HG03520 (cell line): ENCODE data around the gene IL17B.

Experiments
- ATAC-seq: cut with Tn5 transposase; IDR thresholded peaks from one replicate; pipeline ENCODE4 v1.9.1; 2021; ENCODE audit warnings: mild to moderate bottlenecking, moderate library complexity; ENCODE audit not compliant: unreplicated experiment

Gene IL17B

DNA sequence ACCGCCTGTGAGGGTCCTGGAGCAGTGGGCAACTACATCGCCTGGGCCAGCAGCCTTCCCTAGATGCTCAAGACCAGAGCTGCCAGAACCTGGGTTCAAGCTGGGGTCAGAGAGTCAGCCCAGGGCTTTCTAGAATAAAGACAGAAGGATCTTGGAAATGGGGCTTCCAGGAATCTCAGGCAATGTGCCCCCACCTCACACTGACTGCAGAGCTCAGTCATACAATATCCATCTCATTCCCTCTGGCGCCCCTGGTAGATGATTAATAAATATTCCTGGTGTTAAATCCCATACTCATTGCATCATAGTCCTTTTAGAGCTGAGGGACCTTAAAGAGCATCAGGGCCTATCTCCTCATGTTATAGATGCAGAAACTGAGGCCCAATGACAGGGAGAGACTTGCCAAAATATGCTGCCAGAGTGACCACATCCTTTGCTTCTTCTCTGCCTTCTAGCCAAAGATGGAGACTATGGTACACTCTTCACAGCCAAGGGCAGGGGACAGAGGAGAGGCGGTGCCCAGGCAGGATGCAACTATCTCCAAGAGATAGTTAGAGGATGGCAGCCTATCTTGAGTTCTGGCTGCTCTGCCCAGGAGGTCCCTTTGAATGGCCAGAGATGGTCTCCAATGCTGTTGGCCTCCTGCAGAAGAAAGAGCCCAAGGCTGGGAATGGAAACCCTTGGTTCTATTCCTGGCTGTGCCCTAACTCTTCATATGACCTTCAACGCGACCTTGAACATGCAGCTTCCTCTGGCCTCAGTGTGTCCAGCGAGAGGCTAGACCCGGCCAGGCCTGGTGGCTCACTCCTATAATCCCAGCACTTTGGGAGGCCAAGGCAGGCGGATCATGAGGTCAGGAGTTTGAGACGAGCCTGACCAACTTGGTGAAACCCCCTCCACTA is 36.2 kb upstream of the IL17B start:
- no peak for ATAC-seq

- no peak for ATAC-seq
Measured at GRCh38 chr5:149414405-149415065, 35.4 kb upstream of the IL17B start.

DNA sequence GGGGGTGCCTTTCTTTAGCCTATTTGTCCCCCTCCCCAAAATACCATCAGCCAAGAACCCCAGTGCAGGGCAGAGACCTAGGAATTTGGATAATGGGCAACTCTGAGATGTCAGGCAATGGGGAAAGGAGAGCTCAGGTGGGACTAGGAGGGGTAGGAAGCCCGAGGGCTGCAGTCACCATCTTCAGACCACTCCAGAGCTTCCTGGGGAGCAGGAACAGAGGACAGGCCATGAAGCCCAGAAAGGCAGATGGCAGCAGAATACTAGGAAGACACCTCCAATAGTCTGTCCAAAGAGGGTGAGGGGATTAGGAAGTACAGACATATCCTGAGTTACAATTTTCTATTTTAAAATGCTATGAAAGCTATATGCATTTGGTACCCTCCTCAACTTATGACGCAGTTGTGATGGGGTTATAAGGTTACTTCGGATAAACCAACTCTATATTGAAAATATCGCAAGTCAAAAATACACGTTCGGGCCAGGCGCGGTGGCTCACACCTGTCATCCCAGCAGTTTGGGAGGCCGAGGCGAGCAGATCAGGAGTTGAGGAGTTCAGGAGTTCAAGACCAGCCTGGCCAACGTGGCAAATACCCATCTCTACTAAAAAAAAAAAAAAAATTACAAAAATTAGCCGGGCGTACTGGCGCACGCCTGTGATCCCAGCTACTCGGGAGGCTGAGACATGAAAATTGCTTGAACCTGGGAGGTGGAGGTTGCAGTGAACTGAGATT is 34.6 kb upstream of the IL17B start:
- ATAC-seq = no peak

DNA sequence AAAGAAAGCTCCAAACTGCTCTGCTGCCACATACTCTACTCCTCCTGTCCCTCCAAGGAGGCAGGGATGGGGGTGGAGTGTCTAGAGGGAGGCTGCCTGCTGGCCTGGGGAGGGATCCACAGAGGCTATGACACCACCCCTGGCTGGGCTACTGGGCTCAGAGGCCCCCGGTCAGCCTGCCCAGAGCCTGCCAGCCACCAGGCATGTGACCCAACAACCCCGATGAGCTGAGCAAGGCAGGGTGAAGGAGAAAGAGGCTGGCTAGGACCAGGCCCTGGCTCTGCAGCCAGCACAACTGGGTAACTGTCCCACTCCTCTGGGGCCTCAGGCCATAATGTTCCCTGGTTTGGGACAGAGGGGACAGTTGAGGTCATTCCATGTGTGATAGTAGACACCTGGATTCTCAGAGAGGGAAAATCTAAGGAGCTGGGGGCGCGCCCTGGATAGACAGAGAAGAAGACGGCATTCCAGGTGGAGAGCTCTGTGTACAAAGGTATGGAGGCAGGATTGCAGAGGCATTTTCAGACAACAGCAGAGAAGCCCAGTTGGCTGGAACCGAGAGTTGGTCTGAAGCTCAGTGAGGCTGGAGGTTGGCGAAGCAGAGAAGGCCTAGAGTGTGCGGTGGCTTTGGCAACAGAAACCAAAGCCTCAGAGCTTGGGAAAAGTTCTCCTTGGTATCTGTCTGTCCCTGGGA is 33.8 kb upstream of the IL17B start:
- no peak for ATAC-seq

GRCh38 chr5:149411738-149412519 is 32.8 kb upstream of the IL17B start:
- no peak for ATAC-seq

GRCh38 chr5:149410721-149411432 is 31.8 kb upstream of the IL17B start:
- no peak for ATAC-seq

DNA sequence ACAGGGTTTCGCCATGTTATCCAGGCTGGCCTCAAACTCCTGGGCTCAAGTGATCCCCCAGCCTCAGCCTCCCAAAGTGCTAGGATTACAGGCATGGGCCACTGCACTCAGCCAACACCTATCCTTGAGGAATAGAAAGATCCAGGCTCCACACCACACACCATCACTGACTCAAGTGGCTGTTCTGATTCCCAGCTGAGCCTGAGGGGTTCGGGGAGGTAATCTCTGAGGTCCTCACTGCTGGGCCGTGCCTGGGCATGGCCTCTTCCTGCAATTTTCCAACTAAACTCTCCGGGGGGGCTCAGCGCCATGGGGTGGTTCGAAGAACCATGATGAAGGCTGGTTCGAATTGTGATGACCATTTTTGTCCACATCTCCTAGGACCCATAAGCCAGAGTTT is 31.0 kb upstream of the IL17B start:
- ATAC-seq = no peak

GRCh38 chr5:149409268-149409948 is 30.3 kb upstream of the IL17B start:
- ATAC-seq = no peak

GRCh38 chr5:149408252-149409099 is 29.4 kb upstream of the IL17B start:
- ATAC-seq = no peak

GRCh38 chr5:149407323-149408251 is 28.5 kb upstream of the IL17B start:
- ATAC-seq = no peak

DNA sequence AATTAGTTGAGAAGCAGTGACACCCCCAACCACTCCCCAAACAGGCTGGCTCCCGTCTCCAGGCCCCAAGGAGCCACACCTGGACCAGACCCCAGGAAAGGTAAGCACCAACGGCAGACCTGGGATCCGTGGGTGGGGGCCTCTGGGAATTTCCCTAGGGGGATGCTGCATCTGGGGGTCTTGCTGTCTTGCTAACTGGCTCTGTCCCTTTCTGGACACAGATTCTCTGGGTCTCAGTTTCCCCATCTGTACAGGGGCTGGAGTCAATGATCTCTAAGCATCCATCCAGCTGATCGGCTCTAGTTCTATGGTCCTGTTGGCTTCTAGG is 27.9 kb upstream of the IL17B start:
- ATAC-seq = no peak

- ATAC-seq = no peak
Measured at GRCh38 chr5:149406203-149406978, 27.3 kb upstream of the IL17B start.

GRCh38 chr5:149405550-149406202 is 26.6 kb upstream of the IL17B start:
- ATAC-seq = no peak

DNA sequence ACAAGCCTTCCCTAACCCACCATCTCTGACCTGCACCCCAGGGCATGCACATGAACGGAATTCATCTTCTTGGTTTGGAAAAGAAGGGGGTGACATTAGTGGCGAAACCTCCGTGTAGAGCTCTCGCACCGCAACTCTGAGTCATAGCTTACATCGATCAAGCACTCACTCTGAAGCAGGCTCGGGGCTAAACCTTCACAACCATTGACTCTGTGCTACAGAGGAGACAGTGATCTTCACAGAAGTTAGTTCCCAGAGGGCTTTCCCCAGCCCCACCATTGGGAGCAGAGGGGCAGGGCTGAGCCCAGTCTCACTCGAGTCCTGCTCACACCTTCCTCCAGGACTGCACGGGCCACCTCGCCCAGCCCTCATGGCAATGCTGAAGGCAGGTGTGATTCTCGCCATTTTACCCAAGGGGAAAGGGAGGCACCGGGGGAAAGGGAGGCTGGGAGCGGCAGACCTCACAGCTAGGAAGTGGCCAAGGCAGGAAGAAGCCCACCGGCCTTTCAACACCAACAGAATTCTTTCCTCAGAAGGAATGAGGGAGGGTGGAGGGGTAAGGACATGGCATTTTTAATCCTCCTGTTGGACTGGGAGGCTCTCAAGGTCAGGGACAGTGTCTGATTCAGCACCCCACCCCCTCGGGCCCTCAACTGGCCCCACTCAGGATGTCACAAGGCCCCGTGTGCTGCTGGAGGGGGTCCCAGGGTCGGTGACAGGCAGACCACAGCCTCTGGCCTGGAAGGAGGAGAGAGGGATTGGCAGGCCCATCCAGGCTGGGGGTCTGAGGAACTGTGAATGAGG is 25.9 kb upstream of the IL17B start:
- ATAC-seq = no peak
